Stimulated activated CD8-positive, alpha-beta memory T cell treated with anti-CD3 and anti-CD28 coated beads, Interleukin-4, amount 100 ng/mL, for 1 hour (primary cell): ENCODE data around the gene PLXNB2.

Experiments
- DNase-seq, 2 donors: peaks; one replicate each; pipeline ENCODE4 v3.0.0-alpha.2; 2020; ENCODE audit warnings: low read depth in 2 of 2, low spot score in 1 of 2

Gene PLXNB2

GRCh38 chr22:50299785-50300619 is 7.4 kb downstream of the PLXNB2 start:
- DNase-seq: no peak

GRCh38 chr22:50298937-50299784 is 8.3 kb downstream of the PLXNB2 start:
- DNase-seq: no peak

GRCh38 chr22:50298266-50298637 is 9.2 kb downstream of the PLXNB2 start:
- DNase-seq: no peak

GRCh38 chr22:50297510-50298265 is 9.8 kb downstream of the PLXNB2 start:
- DNase-seq: no peak

GRCh38 chr22:50296658-50297490 is 10.6 kb downstream of the PLXNB2 start:
- DNase-seq: no peak

GRCh38 chr22:50294319-50294656 is 13.2 kb downstream of the PLXNB2 start:
- no peak for DNase-seq

GRCh38 chr22:50293441-50294318 is 13.8 kb downstream of the PLXNB2 start:
- DNase-seq: no peak

GRCh38 chr22:50292643-50293440 is 14.6 kb downstream of the PLXNB2 start:
- DNase-seq: no peak

GRCh38 chr22:50289942-50290630 is 17.4 kb downstream of the PLXNB2 start:
- no peak for DNase-seq

GRCh38 chr22:50289151-50289941 is 18.1 kb downstream of the PLXNB2 start:
- DNase-seq: no peak

GRCh38 chr22:50287731-50288130 is 19.7 kb downstream of the PLXNB2 start:
- no peak for DNase-seq

- no peak for DNase-seq
Observed at GRCh38 chr22:50286701-50287318, 20.6 kb downstream of the PLXNB2 start.

GRCh38 chr22:50286275-50286674 is 21.2 kb downstream of the PLXNB2 start:
- no peak for DNase-seq

GRCh38 chr22:50285568-50286229 is 21.7 kb downstream of the PLXNB2 start:
- no peak for DNase-seq

- no peak for DNase-seq
Observed at GRCh38 chr22:50284479-50284878, 23.0 kb downstream of the PLXNB2 start.

- DNase-seq: no peak
Observed at GRCh38 chr22:50283821-50284220, 23.6 kb downstream of the PLXNB2 start.
